HG02759 (cell line): ENCODE measurements around the gene SASH1.

Experiments used
- ATAC-seq: cut with Tn5 transposase; IDR thresholded peaks from one replicate; pipeline ENCODE4 v1.9.1; 2021; ENCODE audit warnings: mild to moderate bottlenecking, moderate library complexity; ENCODE audit not compliant: unreplicated experiment

The SASH1 gene

GRCh38 chr6:148491638-148492251 lies 149.1 kb downstream of the SASH1 start:
- ATAC-seq, result no peak

- no peak for ATAC-seq
Measured at GRCh38 chr6:148492654-148493290, 150.1 kb downstream of the SASH1 start.

- no peak for ATAC-seq
Measured at GRCh38 chr6:148493424-148493823, 150.8 kb downstream of the SASH1 start.

- ATAC-seq, result no peak
Measured at GRCh38 chr6:148494226-148494625, 151.6 kb downstream of the SASH1 start.

GRCh38 chr6:148495029-148495428 lies 152.4 kb downstream of the SASH1 start:
- ATAC-seq, result no peak

- no peak for ATAC-seq
Measured at GRCh38 chr6:148497257-148497656, 154.6 kb downstream of the SASH1 start.

- no peak for ATAC-seq
Measured at GRCh38 chr6:148497717-148498116, 155.1 kb downstream of the SASH1 start.

GRCh38 chr6:148500402-148500801 lies 157.8 kb downstream of the SASH1 start:
- no peak for ATAC-seq

- no peak for ATAC-seq
Measured at GRCh38 chr6:148501178-148501590, 158.5 kb downstream of the SASH1 start.

GRCh38 chr6:148502083-148502772 lies 159.6 kb downstream of the SASH1 start:
- ATAC-seq, result no peak

- no peak for ATAC-seq
Measured at GRCh38 chr6:148502773-148503135, 160.1 kb downstream of the SASH1 start.

- ATAC-seq, result no peak
Measured at GRCh38 chr6:148503703-148504102, 161.1 kb downstream of the SASH1 start.

- no peak for ATAC-seq
Measured at GRCh38 chr6:148507774-148508173, 165.1 kb downstream of the SASH1 start.

GRCh38 chr6:148508401-148509041 lies 165.9 kb downstream of the SASH1 start:
- no peak for ATAC-seq

GRCh38 chr6:148509119-148509799 lies 166.6 kb downstream of the SASH1 start:
- peak; percentile 5 for ATAC-seq

- ATAC-seq, result peak; percentile 75
Measured at GRCh38 chr6:148509800-148510581, 167.4 kb downstream of the SASH1 start.

GRCh38 chr6:148513145-148514071 lies 170.8 kb downstream of the SASH1 start:
- ATAC-seq, result no peak

- no peak for ATAC-seq
Measured at GRCh38 chr6:148514091-148514845, 171.6 kb downstream of the SASH1 start.

GRCh38 chr6:148516217-148516616 lies 173.6 kb downstream of the SASH1 start:
- no peak for ATAC-seq
